ENCODE measurements around the gene PI3. TPM values are rescaled to one million over a fixed set of nuclear protein-coding genes. Genes with fewer than 3 reads are reported as not detected.

The PI3 gene
- total and polyA plus RNA-seq, 2 donors from 2014 or later = 8.7 TPM; not detected in 1

DNA sequence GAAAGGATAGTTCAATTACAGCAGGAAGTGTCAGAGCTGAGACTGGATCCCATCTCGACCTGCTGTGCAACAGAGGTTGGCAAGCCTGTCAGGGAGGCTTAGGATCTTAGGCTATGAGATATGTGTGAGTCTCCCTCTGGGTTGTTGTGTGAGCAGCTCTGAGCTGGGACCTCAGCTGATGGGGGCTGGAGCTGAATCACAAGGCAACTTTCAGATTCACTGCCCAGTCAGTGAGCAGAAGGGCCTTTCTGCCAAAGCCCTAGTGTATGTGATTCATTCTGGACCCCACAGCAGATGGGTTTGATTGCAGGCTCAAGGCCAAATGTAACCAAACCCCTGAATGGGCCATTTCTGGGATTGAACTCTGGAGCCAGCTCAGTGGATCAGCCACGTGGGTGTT, 4.5 kb downstream of the PI3 start:
- intact Hi-C loops (cut with DNase I) = no loop called here
- no peak for FAIRE-seq
- H3K27me3 ChIP-seq (ENCODE audit: control insufficient read depth, insufficient read depth, low read length) = no peaks in the 10 kb centered on the region
- TF ChIP-seq, protein P1, sequence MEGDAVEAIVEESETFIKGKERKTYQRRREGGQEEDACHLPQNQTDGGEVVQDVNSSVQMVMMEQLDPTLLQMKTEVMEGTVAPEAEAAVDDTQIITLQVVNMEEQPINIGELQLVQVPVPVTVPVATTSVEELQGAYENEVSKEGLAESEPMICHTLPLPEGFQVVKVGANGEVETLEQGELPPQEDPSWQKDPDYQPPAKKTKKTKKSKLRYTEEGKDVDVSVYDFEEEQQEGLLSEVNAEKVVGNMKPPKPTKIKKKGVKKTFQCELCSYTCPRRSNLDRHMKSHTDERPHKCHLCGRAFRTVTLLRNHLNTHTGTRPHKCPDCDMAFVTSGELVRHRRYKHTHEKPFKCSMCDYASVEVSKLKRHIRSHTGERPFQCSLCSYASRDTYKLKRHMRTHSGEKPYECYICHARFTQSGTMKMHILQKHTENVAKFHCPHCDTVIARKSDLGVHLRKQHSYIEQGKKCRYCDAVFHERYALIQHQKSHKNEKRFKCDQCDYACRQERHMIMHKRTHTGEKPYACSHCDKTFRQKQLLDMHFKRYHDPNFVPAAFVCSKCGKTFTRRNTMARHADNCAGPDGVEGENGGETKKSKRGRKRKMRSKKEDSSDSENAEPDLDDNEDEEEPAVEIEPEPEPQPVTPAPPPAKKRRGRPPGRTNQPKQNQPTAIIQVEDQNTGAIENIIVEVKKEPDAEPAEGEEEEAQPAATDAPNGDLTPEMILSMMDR (IDR thresholded peaks at IDR 0.05; ENCODE audit: borderline replicate concordance, extremely low read depth, insufficient read depth) = no peak
- no peak overlapping the region for H3K27ac ChIP-seq (ENCODE audit: low read depth in 2 of 2, low read length in 2 of 2)
- no peaks in the 10 kb centered on the region for H3K9me3 ChIP-seq (ENCODE audit: control insufficient read depth in 2 of 3, insufficient read depth in 1 of 3, low read length in 3 of 3)
- H3K9ac ChIP-seq (ENCODE audit: low read length in 3 of 3) = no peak overlapping the region
- no peaks in the 10 kb centered on the region for H3K4me1 ChIP-seq (ENCODE audit: control insufficient read depth in 2 of 3, insufficient read depth in 2 of 3, low read depth in 1 of 3, low read length in 3 of 3)
- H3K36me3 ChIP-seq (ENCODE audit: control insufficient read depth in 2 of 3, insufficient read depth in 3 of 3, low read length in 3 of 3) = no peaks in the 10 kb centered on the region
- DNase-seq = no peak
- no peak overlapping the region for H3K4me3 ChIP-seq (ENCODE audit: low read length in 3 of 3)

DNA sequence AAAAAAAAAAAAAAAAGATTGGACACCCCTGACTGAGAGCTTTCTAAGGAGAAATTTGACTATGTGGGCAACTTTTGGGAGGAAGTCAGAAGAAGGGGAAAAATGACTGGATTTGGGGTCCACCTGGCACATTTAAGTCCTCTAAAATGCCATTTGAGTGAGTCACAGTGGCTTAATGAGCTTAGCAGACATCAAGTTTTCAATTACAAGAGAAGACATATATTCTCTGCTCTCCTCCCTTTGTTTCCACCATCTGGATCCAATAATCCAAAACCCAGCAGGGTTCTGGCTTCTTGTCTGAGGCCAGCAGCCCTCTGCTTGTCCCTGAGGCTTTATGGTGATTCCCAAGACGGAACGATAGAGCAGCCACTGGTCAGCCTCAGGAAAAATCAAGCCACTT, 6.9 kb downstream of the PI3 start:
- intact Hi-C loops (cut with DNase I) = no loop called here
- Histone ChIP-seq H3K4me1 (ENCODE audit: control insufficient read depth in 2 of 3, insufficient read depth in 2 of 3, low read depth in 1 of 3, low read length in 3 of 3) (no peaks in the 10 kb centered on the region), H3K4me3 (ENCODE audit: low read length in 3 of 3) (no peak overlapping the region), H3K36me3 (ENCODE audit: control insufficient read depth in 2 of 3, insufficient read depth in 3 of 3, low read length in 3 of 3) (no peaks in the 10 kb centered on the region), H3K27me3 (ENCODE audit: control insufficient read depth, insufficient read depth, low read length) (no peaks in the 10 kb centered on the region), H3K9me3 (ENCODE audit: control insufficient read depth in 2 of 3, insufficient read depth in 1 of 3, low read length in 3 of 3) (no peaks in the 10 kb centered on the region), H3K9ac (ENCODE audit: low read length in 3 of 3) (no peak overlapping the region), H3K27ac (ENCODE audit: low read depth in 2 of 2, low read length in 2 of 2) (no peak overlapping the region)
- TF ChIP-seq, protein P1 (IDR thresholded peaks at IDR 0.05; ENCODE audit: borderline replicate concordance, extremely low read depth, insufficient read depth) = no peak
- no peak for DNase-seq
- FAIRE-seq = no peak

DNA sequence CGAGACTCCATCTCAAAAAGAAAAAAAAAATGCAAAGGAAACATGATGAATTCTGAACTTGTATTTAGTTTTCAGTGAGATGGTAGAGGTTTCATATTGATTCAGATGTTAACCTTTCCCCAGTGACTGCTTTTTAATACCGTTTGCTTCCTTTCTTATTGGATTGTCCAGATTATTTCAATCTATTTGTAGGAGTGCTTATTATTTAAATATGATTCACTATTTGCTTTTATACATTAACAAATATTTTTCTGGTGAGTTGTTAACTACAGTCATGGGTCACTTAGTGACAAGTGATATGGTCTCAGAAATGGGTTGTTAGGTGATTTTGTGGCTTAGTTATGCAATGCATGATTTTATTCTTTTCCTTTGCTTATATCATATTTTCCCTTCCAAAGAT, 8.4 kb downstream of the PI3 start:
- Histone ChIP-seq H3K9ac (ENCODE audit: low read length in 3 of 3) (no peak overlapping the region), H3K4me1 (ENCODE audit: control insufficient read depth in 2 of 3, insufficient read depth in 2 of 3, low read depth in 1 of 3, low read length in 3 of 3) (no peaks in the 10 kb centered on the region), H3K9me3 (ENCODE audit: control insufficient read depth in 2 of 3, insufficient read depth in 1 of 3, low read length in 3 of 3) (no peaks in the 10 kb centered on the region), H3K4me3 (ENCODE audit: low read length in 3 of 3) (no peak overlapping the region), H3K27ac (ENCODE audit: low read depth in 2 of 2, low read length in 2 of 2) (no peak overlapping the region), H3K27me3 (ENCODE audit: control insufficient read depth, insufficient read depth, low read length) (no peaks in the 10 kb centered on the region), H3K36me3 (ENCODE audit: control insufficient read depth in 2 of 3, insufficient read depth in 3 of 3, low read length in 3 of 3) (no peaks in the 10 kb centered on the region)
- intact Hi-C loops (cut with DNase I) = no loop called here
- no peak for DNase-seq
- TF ChIP-seq, protein P1 (IDR thresholded peaks at IDR 0.05; ENCODE audit: borderline replicate concordance, extremely low read depth, insufficient read depth) = no peak
- FAIRE-seq = no peak

DNA sequence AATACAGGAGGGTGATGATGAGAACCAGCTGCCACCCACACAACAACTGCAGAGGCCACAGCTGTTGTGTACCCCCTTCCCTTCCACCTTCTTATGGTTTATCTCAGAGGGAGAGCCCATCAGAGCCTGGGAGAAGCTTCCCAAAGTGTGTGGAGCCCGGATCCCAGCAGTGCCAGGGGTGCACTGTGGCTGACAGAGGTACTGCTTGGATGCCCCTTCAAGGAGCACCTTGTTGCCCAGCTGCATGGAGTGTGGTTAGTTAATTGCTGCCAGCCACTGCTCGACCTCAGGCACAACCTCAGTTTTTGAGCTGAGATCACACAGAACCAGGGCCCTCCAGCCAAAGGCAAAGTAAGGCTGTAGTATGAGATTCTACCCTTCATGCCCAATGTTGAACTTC, 13.0 kb downstream of the PI3 start:
- no peak for FAIRE-seq
- intact Hi-C loops (cut with DNase I) = no loop called here
- H3K4me3 ChIP-seq (ENCODE audit: low read length in 3 of 3) = no peak overlapping the region
- no peak for DNase-seq
- H3K27me3 ChIP-seq (ENCODE audit: control insufficient read depth, insufficient read depth, low read length) = no peaks in the 10 kb centered on the region
- TF ChIP-seq, protein P1 (IDR thresholded peaks at IDR 0.05; ENCODE audit: borderline replicate concordance, extremely low read depth, insufficient read depth) = no peak
- no peaks in the 10 kb centered on the region for H3K4me1 ChIP-seq (ENCODE audit: control insufficient read depth in 2 of 3, insufficient read depth in 2 of 3, low read depth in 1 of 3, low read length in 3 of 3)
- no peaks in the 10 kb centered on the region for H3K9me3 ChIP-seq (ENCODE audit: control insufficient read depth in 2 of 3, insufficient read depth in 1 of 3, low read length in 3 of 3)
- no peaks in the 10 kb centered on the region for H3K36me3 ChIP-seq (ENCODE audit: control insufficient read depth in 2 of 3, insufficient read depth in 3 of 3, low read length in 3 of 3)
- H3K27ac ChIP-seq (ENCODE audit: low read depth in 2 of 2, low read length in 2 of 2) = no peak overlapping the region
- H3K9ac ChIP-seq (ENCODE audit: low read length in 3 of 3) = no peak overlapping the region

Data from kidney (tissue), 14 donors.